GM23338 (cell line): Measurements from ENCODE around the gene SEZ6. TPM values are rescaled to one million over a fixed set of nuclear protein-coding genes. Genes with fewer than 3 reads are reported as not detected.

ENCODE experiments used
- ATAC-seq: fragments of 200-7000 bp; cut with Tn5 transposase; 3 replicates; pipeline ENCODE4 v1.9.1; 2020
- DNase-seq: peaks from one replicate; pipeline ENCODE4 v3.0.0-alpha.2; 2015; ENCODE audit warnings: low spot score
- H2AFZ ChIP-seq: fragments of 200-600 bp; sonication (generic); 2 replicates; pipeline ENCODE4 v1.8.0; 2016; ENCODE audit warnings: antibody characterized with exemption, mild to moderate bottlenecking, moderate library complexity
- H3F3A ChIP-seq: fragments of 200-600 bp; sonication (generic); replicated peaks from 2 replicates; pipeline ENCODE4 v1.8.0; 2017; ENCODE audit warnings: antibody characterized with exemption, mixed run types, low read depth
- H3K27ac ChIP-seq: fragments of 200-600 bp; sonication (generic); 2 replicates; pipeline ENCODE4 v1.6.1; 2016; ENCODE audit warnings: low read depth
- H3K27me3 ChIP-seq: fragments of 200-600 bp; sonication (generic); 2 replicates; pipeline ENCODE4 v1.8.0; 2016; ENCODE audit warnings: mild to moderate bottlenecking, mixed run types, moderate library complexity; ENCODE audit not compliant: insufficient read depth
- H3K36me3 ChIP-seq: fragments of 200-600 bp; sonication (generic); 2 replicates; pipeline ENCODE4 v1.8.0; 2016; ENCODE audit warnings: mild to moderate bottlenecking; ENCODE audit not compliant: insufficient read depth
- H3K4me1 ChIP-seq: fragments of 200-600 bp; sonication (generic); 2 replicates; pipeline ENCODE4 v1.8.0; 2016; ENCODE audit warnings: mild to moderate bottlenecking, moderate library complexity; ENCODE audit not compliant: insufficient read depth
- H3K4me2 ChIP-seq: fragments of 200-600 bp; sonication (generic); 2 replicates; pipeline ENCODE4 v1.7.1; 2017; ENCODE audit warnings: mixed run types
- H3K4me3 ChIP-seq: fragments of 200-600 bp; sonication (generic); 2 replicates; pipeline ENCODE4 v1.6.1; 2016; ENCODE audit warnings: mixed run types
- H3K79me2 ChIP-seq: fragments of 200-600 bp; sonication (generic); replicated peaks from 2 replicates; pipeline ENCODE4 v1.8.0; 2017; ENCODE audit warnings: mild to moderate bottlenecking; ENCODE audit not compliant: insufficient read depth
- H3K9me2 ChIP-seq: fragments of 200-600 bp; sonication (generic); 2 replicates; pipeline ENCODE4 v1.8.0; 2017; ENCODE audit not compliant: insufficient read depth
- H4K20me1 ChIP-seq: fragments of 200-600 bp; sonication (generic); replicated peaks from 2 replicates; pipeline ENCODE4 v1.8.0; 2017; ENCODE audit warnings: mild to moderate bottlenecking; ENCODE audit not compliant: insufficient read depth
- H3K27ac Mint-ChIP-seq: 2 replicates; pipeline ENCODE4 v1.8.0; 2020; ENCODE audit warnings: inconsistent platforms, mild to moderate bottlenecking, moderate library complexity, mixed read lengths
- H3K27me3 Mint-ChIP-seq: 3 replicates; pipeline ENCODE4 v1.8.0; 2022; ENCODE audit warnings: low read depth, mild to moderate bottlenecking, moderate library complexity, mixed read lengths, inconsistent platforms; ENCODE audit not compliant: insufficient read depth, poor library complexity
- H3K36me3 Mint-ChIP-seq: 3 replicates; pipeline ENCODE4 v1.8.0; 2021; ENCODE audit warnings: low read depth, mild to moderate bottlenecking, inconsistent platforms, moderate library complexity, mixed read lengths
- H3K4me1 Mint-ChIP-seq: 3 replicates; pipeline ENCODE4 v1.8.0; 2020; ENCODE audit warnings: mild to moderate bottlenecking, inconsistent platforms, mixed read lengths
- H3K4me3 Mint-ChIP-seq: 3 replicates; pipeline ENCODE4 v1.8.0; 2021; ENCODE audit warnings: moderate library complexity, mild to moderate bottlenecking, inconsistent platforms, mixed read lengths
- H3K9me3 Mint-ChIP-seq: 3 replicates; pipeline ENCODE4 v1.8.0; 2020; ENCODE audit warnings: moderate library complexity, mild to moderate bottlenecking, inconsistent platforms, mixed read lengths
- CTCF ChIP-seq, 2 experiments: fragments of 200-600 bp in 1 of 2; sonication (generic) in 1 of 2; conservative IDR thresholded peaks; 2 replicates each; pipeline versions ENCODE4 v1.5.1 to v1.6.1; 2016 to 2017; ENCODE audit warnings: antibody characterized with exemption in 2 of 2, low read depth in 2 of 2, mild to moderate bottlenecking in 2 of 2, moderate library complexity in 1 of 2
- EZH2phosphoT487 ChIP-seq: fragments of 200-600 bp; sonication (generic); IDR thresholded peaks from one replicate; pipeline ENCODE4 v1.8.1; 2018; ENCODE audit warnings: antibody characterized with exemption; ENCODE audit not compliant: unreplicated experiment
- NANOG ChIP-seq: IDR thresholded peaks from 2 replicates; pipeline ENCODE4 v1.6.1; 2016; ENCODE audit warnings: antibody characterized with exemption, borderline replicate concordance
- REST ChIP-seq: IDR thresholded peaks from one replicate; pipeline ENCODE4 v1.6.1; 2018; ENCODE audit warnings: antibody characterized with exemption; ENCODE audit not compliant: unreplicated experiment
- STAT1 ChIP-seq: IDR thresholded peaks from one replicate; pipeline ENCODE4 v1.6.1; 2016; ENCODE audit warnings: antibody characterized with exemption; ENCODE audit not compliant: unreplicated experiment
- ZNF462 ChIP-seq: fragments of 250-450 bp; sonication (Bioruptor Pico); IDR thresholded peaks from 2 replicates; pipeline ENCODE4 v1.5.0; 2020; ENCODE audit warnings: mild to moderate bottlenecking, moderate library complexity
- polyA plus RNA-seq: library from polyadenylated mRNA; unstranded; fragments of >200 nt; fragmentation: Nextera tagmentation; extraction: Ambion mirVana; gene quantifications from 2 replicates; pipeline ENCODE4 v1.2.1, GENCODE V29; 2016
- total RNA-seq: library from RNA; depleted of rRNA; stranded (reverse); fragments of >200 nt; shearing (Covaris generic); gene quantifications from 2 replicates; pipeline ENCODE4 v1.2.3, GENCODE V29; 2014

The SEZ6 gene
- total and polyA plus RNA-seq, 2 experiments from 2014 or later = 1.0 to 6.5 TPM

GRCh38 chr17:28910534-28910933 lies 95.3 kb downstream of the SEZ6 start:
- Histone ChIP-seq H3F3A (peaks cover 76% of the 10 kb centered on the region), H3K27ac (peak overlapping the region; percentile 45; the same call in 1 of the 2 replicates), H3K36me3 (peaks cover 78% of the 10 kb centered on the region), H3K4me1 (peaks cover 22% of the 10 kb centered on the region), H3K79me2 (peaks cover 12% of the 10 kb centered on the region; the same call in 1 of the 2 replicates), H4K20me1 (peaks cover 22% of the 10 kb centered on the region), H2AFZ (no peak overlapping the region), H3K4me3 (no peak overlapping the region), H3K27me3 (no peaks in the 10 kb centered on the region), H3K4me2 (no peak overlapping the region), H3K9me2 (no peaks in the 10 kb centered on the region)
- TF ChIP-seq REST = no peak
- no peak for TF ChIP-seq EZH2phosphoT487
- no peak for TF ChIP-seq ZNF462 (CRISPR knock-in tag)
- no peak for TF ChIP-seq STAT1
- TF ChIP-seq NANOG = no peak
- TF ChIP-seq CTCF (conservative IDR thresholded peaks at IDR 0.05; ENCODE audit: low read depth in 2 of 2) = no peak
- Mint-ChIP-seq H3K9me3 (no peaks in the 10 kb centered on the region; the same call in 2 of the 3 replicates), H3K27ac (no peak overlapping the region), H3K36me3 (peaks cover 94% of the 10 kb centered on the region), H3K27me3 (peaks cover 32% of the 10 kb centered on the region), H3K4me3 (no peak overlapping the region), H3K4me1 (peaks cover 37% of the 10 kb centered on the region)
- DNase-seq = no peak
- ATAC-seq = no peak
